Tibial nerve (tissue), 4 donors: ENCODE results near the gene RAB11A. TPM values are rescaled to one million over a fixed set of nuclear protein-coding genes. Genes with fewer than 3 reads are reported as not detected.

Experiments
- DNase-seq, 2 donors: peaks; one replicate each; pipeline ENCODE4 v3.0.0-alpha.2; 2019; ENCODE audit warnings: low spot score in 2 of 2
- H3K27ac ChIP-seq, 4 donors: fragments of 200-600 bp; sonication (generic) in 3 of 4; one replicate each; pipeline ENCODE4 v1.5.1; 2017 to 2019; ENCODE audit warnings: mild to moderate bottlenecking in 1 of 4
- H3K27me3 ChIP-seq, 2 donors: fragments of 200-600 bp; sonication (generic) in 1 of 2; one replicate each; pipeline versions ENCODE4 v1.5.1 to v1.6.0; 2017 to 2019
- H3K36me3 ChIP-seq, 3 donors: fragments of 200-600 bp; sonication (generic); one replicate each; pipeline ENCODE4 v1.5.1; 2018 to 2019
- H3K4me1 ChIP-seq, 4 donors: fragments of 200-600 bp; sonication (generic) in 3 of 4; one replicate each; pipeline ENCODE4 v1.5.1; 2017 to 2019
- H3K4me3 ChIP-seq, 4 donors: fragments of 200-600 bp; sonication (generic) in 3 of 4; one replicate each; pipeline ENCODE4 v1.5.1; 2017 to 2019; ENCODE audit warnings: mild to moderate bottlenecking in 1 of 4, moderate library complexity in 1 of 4
- H3K9me3 ChIP-seq, 4 donors: fragments of 200-600 bp; sonication (generic) in 3 of 4; one replicate each; pipeline ENCODE4 v1.5.1; 2017 to 2019
- EP300 ChIP-seq, 2 donors: sonication (generic); formaldehyde crosslinking; IDR thresholded peaks; one replicate each; pipeline ENCODE4 v1.6.1; 2017; ENCODE audit warnings: antibody characterized with exemption in 2 of 2, mild to moderate bottlenecking in 1 of 2
- POLR2A ChIP-seq, 2 donors: fragments of 450-650 bp; IDR thresholded peaks; one replicate each; pipeline ENCODE4 v1.6.1; 2017; ENCODE audit warnings: antibody characterized with exemption in 2 of 2, mild to moderate bottlenecking in 2 of 2, moderate library complexity in 2 of 2
- WGBS, 2 donors: methylation state at CpG; one replicate each; pipeline ENCODE4 v1.1.5; 2018; 5-methylcytosine and 5-hydroxymethylcytosine counted together
- total RNA-seq, 4 donors: library from RNA; depleted of rRNA; stranded (reverse); fragments of >200 nt; gene quantifications; one replicate each; pipeline ENCODE4 v1.1.0, GENCODE V29; 2016
- TF ChIP-seq, protein P1 (sequence below), 5 experiments: fragments of 200-600 bp in 3 of 5; fragments of 450-650 bp in 2 of 5; sonication (generic) in 3 of 5; IDR thresholded peaks; one replicate each; pipeline ENCODE4 v1.5.1; 2016 to 2019; ENCODE audit warnings: antibody characterized with exemption in 5 of 5, mild to moderate bottlenecking in 3 of 5, moderate library complexity in 2 of 5

Gene RAB11A
- total RNA-seq, 4 donors from 2014 or later = 69.9 to 140 (median 84.3) TPM

DNA sequence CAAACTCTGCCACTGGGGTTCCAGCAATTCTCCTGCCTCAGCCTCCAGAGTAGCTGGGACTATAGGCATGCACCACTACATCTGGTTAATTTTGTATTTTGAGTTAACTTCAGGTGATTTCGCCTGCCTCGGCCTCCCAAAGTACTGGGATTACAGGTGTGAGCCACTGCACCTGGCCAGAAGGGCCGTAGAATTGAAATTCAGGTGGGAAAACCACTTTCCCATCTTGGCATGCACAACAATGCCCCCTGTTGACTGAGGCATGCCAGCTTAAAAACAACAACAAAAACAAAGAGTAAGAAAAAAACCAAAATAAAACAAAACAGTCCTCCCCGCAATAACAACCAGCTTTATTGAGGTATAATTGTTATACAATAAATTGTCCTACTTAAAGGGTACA is 32.6 kb upstream of the RAB11A start:
- Histone ChIP-seq H3K36me3 (no peaks in the 10 kb centered on the region), H3K27ac (no peak overlapping the region), H3K27me3 (no peaks in the 10 kb centered on the region), H3K9me3 (no peaks in the 10 kb centered on the region), H3K4me1 (peaks cover 0 to 42% (median 21%) of the 10 kb centered on the region in 4 donors), H3K4me3 (no peak overlapping the region)
- DNase-seq = no peak
- 79 to 81% methylated on average over 4 of the region's 4 CpGs for WGBS, 2 donors
- TF ChIP-seq EP300 (IDR thresholded peaks at IDR 0.05) (no peak), POLR2A (IDR thresholded peaks at IDR 0.05) (no peak)
- TF ChIP-seq, protein P1, sequence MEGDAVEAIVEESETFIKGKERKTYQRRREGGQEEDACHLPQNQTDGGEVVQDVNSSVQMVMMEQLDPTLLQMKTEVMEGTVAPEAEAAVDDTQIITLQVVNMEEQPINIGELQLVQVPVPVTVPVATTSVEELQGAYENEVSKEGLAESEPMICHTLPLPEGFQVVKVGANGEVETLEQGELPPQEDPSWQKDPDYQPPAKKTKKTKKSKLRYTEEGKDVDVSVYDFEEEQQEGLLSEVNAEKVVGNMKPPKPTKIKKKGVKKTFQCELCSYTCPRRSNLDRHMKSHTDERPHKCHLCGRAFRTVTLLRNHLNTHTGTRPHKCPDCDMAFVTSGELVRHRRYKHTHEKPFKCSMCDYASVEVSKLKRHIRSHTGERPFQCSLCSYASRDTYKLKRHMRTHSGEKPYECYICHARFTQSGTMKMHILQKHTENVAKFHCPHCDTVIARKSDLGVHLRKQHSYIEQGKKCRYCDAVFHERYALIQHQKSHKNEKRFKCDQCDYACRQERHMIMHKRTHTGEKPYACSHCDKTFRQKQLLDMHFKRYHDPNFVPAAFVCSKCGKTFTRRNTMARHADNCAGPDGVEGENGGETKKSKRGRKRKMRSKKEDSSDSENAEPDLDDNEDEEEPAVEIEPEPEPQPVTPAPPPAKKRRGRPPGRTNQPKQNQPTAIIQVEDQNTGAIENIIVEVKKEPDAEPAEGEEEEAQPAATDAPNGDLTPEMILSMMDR (IDR thresholded peaks at IDR 0.05) = peak in 1 of 5 experiments; percentile 12

DNA sequence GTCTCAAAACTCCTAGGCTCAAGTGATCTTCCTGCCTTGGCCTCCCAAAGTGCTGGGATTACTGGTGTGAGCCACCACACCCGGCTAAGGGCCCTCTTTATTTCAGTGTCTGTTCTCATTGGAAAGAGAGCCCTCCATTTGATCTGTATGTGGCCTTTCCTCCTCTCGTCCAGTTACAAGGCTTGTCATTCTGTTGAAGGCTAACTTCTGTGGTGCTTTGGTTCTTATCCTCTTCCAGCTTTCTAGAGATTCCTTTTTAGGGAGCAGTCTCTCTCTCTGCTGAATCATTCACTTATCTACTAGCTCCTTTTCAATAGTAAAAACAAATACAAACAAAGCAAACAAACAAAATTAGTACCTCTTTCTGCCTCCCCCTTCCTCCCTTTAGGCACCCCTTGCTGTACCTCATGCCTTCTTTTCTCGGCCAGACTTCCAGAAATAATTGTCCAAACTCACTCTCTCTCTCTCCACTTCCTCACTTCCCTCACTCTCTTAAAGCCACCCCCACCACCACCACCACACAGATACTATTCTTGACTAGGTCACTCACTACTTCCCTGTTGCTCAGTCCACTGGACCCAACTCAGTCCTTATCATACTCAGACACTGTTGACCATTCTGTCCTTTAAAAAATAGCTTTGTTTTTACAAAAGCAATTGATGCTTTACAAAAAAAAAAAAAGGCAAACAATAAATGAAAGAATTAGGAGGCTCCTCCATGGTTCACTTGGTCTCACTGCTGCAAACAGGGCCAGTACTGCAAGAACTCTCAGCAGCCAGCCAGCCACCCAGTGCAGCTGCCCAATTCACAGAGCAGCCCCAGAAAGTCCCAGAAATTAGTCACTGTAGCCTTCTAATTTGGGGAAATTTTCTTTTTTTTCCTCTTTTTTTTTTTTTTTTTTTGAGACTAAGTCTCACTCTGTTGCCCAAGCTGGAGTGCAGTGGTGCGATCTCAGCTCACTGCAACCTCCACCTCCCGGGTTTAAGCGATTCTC is 31.7 kb upstream of the RAB11A start:
- no peak overlapping the region for H3K4me3 ChIP-seq
- no peak for DNase-seq
- no peak overlapping the region for H3K27ac ChIP-seq
- H3K9me3 ChIP-seq = no peaks in the 10 kb centered on the region
- no peaks in the 10 kb centered on the region for H3K27me3 ChIP-seq
- H3K4me1 ChIP-seq = peaks cover 0 to 32% (median 16%) of the 10 kb centered on the region in 4 donors
- TF ChIP-seq POLR2A (IDR thresholded peaks at IDR 0.05) = no peak
- TF ChIP-seq EP300 (IDR thresholded peaks at IDR 0.05) = peak in 1 of 2 donors; percentile 12
- no peaks in the 10 kb centered on the region for H3K36me3 ChIP-seq
- WGBS, 2 donors = 77% methylated on average over 6 of the region's 6 CpGs

DNA sequence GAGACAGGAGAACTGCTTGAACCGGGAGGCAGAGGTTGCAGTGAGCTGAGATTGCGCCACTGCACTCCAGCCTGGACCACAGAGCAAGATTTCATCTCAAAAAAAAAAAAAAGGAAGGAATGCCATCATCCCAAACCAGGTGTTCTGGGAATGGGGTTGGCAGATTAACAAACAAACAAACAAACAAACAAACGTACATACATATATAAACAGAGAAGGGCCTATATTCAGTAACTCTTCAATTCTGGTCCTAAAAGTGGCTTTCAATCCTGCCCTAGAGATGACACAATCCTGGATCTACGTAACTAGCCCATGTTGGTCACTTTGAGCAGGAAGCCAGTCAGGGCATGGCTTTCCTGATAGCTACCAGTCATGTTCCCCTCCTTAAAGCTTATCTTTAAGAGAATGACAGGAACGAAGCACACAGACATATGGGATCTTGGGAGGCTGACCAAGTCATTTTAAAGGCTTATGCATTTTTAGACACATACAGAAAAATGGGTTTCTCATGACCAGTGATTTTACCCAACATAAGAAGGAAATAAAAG is 29.9 kb upstream of the RAB11A start:
- 81 to 89% methylated on average over 5 of the region's 5 CpGs for WGBS, 2 donors
- H3K36me3 ChIP-seq = no peaks in the 10 kb centered on the region
- no peak overlapping the region for H3K4me3 ChIP-seq

DNA sequence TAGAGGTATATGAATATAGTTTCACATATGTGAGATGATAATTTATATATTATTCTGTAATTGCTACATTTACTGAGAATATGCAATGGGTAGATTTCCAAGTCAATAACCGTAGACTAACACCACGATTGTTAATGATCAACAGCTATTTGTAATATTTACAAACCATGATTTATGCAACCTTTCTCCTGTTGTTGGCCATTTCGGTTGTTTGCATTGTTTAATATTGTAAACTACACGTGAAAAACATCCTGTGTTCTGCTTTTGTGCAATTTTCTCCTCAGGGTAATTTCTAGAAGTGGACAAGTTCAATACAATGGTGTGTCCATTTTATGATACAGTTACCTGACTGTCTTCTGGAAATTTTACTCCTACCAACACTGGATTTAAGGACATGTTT is 29.3 kb upstream of the RAB11A start:
- TF ChIP-seq, protein P1 (IDR thresholded peaks at IDR 0.05) = no peak
- no peak for TF ChIP-seq EP300 (IDR thresholded peaks at IDR 0.05)
- TF ChIP-seq POLR2A (IDR thresholded peaks at IDR 0.05) = no peak
- Histone ChIP-seq H3K27ac (no peak overlapping the region), H3K36me3 (no peaks in the 10 kb centered on the region), H3K4me1 (peaks cover 0 to 8% (median 0%) of the 10 kb centered on the region in 4 donors), H3K4me3 (no peak overlapping the region), H3K9me3 (no peaks in the 10 kb centered on the region), H3K27me3 (no peaks in the 10 kb centered on the region)
- 84 to 85% methylated on average over 4 of the region's 4 CpGs for WGBS, 2 donors
- DNase-seq = no peak

More for the DNA sequence above, 29.9 kb upstream of the RAB11A start:
- Histone ChIP-seq H3K4me1 (peaks cover 0 to 14% (median 0%) of the 10 kb centered on the region in 4 donors), H3K9me3 (no peaks in the 10 kb centered on the region), H3K27me3 (no peaks in the 10 kb centered on the region), H3K27ac (no peak overlapping the region)
- TF ChIP-seq, protein P1 (IDR thresholded peaks at IDR 0.05) = no peak
- TF ChIP-seq EP300 (IDR thresholded peaks at IDR 0.05) = no peak
- TF ChIP-seq POLR2A (IDR thresholded peaks at IDR 0.05) = no peak
- DNase-seq = no peak

DNA sequence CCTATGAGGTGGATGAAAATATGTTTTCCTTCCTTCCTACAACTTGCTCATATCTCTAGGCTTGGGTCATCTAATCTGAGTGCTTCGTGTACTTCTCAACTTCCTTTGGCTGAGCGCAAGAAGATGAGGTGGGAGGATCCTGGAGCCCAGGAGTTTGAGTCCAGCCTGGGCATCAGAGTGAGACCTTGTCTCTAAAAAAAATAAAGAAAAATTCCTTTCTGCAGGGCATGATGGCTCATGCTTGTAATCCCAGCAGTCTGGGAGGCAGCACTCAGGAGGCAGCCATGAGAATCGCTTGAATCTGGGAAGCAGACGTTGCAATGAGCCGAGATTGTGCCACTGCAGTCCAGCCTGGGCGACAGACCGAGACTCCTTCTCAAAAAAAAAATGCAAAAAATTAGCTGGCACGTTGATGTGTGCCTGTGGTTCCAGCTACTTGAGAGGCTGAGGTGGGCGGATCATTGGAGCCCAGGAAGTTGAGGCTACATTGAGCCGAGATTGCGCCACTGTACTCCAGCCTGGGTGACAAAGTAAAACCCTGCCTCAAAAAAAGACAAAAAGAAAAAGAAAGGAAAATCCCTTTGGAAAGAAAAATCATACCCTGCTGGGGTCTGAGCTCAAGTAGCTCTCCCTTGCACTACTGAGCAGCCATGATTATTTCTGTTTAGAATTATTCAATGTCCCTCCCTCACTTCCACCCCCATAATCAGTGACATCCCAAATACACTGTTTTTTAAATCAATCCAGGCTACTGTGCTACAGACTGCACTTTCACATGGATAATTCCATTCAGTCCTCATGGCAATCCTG is 28.0 kb upstream of the RAB11A start:
- H3K36me3 ChIP-seq = no peaks in the 10 kb centered on the region
- no peak overlapping the region for H3K4me3 ChIP-seq
- H3K27ac ChIP-seq = no peak overlapping the region
- TF ChIP-seq POLR2A (IDR thresholded peaks at IDR 0.05) (no peak), EP300 (IDR thresholded peaks at IDR 0.05) (no peak)
- TF ChIP-seq, protein P1 (IDR thresholded peaks at IDR 0.05) = no peak
- WGBS, 2 donors = 58 to 60% methylated on average over 11 of the region's 11 CpGs
- no peaks in the 10 kb centered on the region for H3K9me3 ChIP-seq
- H3K4me1 ChIP-seq = peaks cover 0 to 4% (median 0%) of the 10 kb centered on the region in 4 donors
- DNase-seq = no peak
- H3K27me3 ChIP-seq = no peaks in the 10 kb centered on the region
